Measurements from ENCODE around the gene MAP1A.

- TF ChIP-seq CTCF (optimal IDR thresholded peaks at IDR 0.05 in 1 of 3, IDR thresholded peaks at IDR 0.05 in 1 of 3, conservative IDR thresholded peaks at IDR 0.05 in 1 of 3; ENCODE audit: extremely low read depth in 1 of 3, insufficient read depth in 2 of 3, low read length in 3 of 3) (no peak), EZH2 (IDR thresholded peaks at IDR 0.05; ENCODE audit: low read length) (no peak)
Measured at GRCh38 chr15:43544266-43544665, 26.9 kb downstream of the MAP1A start.
